ENCODE data around the gene DMTF1. TPM values are rescaled to one million over a fixed set of nuclear protein-coding genes. Genes with fewer than 3 reads are reported as not detected.

The DMTF1 gene
- total RNA-seq, 1 donor from 2014 or later = 106 TPM

DNA sequence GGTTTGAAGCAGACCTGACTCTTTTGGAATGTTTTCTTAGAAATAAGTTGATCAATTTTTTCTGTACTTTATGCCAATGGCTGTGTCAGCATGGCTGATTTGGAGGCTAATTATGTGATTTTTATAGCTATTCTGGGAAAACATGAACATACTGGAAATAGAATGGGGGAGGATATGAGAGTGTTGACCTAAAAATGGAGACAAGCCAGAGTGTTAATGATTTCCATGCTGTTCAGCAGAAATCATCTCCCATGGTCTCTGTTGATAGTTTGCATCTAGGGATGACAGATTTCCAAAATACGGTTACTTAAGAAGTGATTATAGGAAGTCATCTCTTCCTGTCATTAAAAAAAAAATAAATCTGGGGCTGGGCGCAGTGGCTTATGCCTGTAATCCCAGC lies 32.7 kb upstream of the DMTF1 start:
- no peak for DNase-seq (ENCODE audit: low spot score)
- H3K36me3 Mint-ChIP-seq (ENCODE audit: low read depth, unreplicated experiment) = no peaks in the 10 kb centered on the region
- TF ChIP-seq, protein P1, sequence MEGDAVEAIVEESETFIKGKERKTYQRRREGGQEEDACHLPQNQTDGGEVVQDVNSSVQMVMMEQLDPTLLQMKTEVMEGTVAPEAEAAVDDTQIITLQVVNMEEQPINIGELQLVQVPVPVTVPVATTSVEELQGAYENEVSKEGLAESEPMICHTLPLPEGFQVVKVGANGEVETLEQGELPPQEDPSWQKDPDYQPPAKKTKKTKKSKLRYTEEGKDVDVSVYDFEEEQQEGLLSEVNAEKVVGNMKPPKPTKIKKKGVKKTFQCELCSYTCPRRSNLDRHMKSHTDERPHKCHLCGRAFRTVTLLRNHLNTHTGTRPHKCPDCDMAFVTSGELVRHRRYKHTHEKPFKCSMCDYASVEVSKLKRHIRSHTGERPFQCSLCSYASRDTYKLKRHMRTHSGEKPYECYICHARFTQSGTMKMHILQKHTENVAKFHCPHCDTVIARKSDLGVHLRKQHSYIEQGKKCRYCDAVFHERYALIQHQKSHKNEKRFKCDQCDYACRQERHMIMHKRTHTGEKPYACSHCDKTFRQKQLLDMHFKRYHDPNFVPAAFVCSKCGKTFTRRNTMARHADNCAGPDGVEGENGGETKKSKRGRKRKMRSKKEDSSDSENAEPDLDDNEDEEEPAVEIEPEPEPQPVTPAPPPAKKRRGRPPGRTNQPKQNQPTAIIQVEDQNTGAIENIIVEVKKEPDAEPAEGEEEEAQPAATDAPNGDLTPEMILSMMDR (IDR thresholded peaks at IDR 0.05; ENCODE audit: unreplicated experiment) = no peak
- H3K4me3 Mint-ChIP-seq (ENCODE audit: unreplicated experiment) = no peak overlapping the region
- no peaks in the 10 kb centered on the region for H3K9me3 Mint-ChIP-seq (ENCODE audit: unreplicated experiment)
- no peak overlapping the region for H3K27ac Mint-ChIP-seq (ENCODE audit: unreplicated experiment)
- H3K27me3 Mint-ChIP-seq (ENCODE audit: unreplicated experiment) = peaks cover under 1% of the 10 kb centered on the region
- no peaks in the 10 kb centered on the region for H3K4me1 Mint-ChIP-seq (ENCODE audit: unreplicated experiment)

DNA sequence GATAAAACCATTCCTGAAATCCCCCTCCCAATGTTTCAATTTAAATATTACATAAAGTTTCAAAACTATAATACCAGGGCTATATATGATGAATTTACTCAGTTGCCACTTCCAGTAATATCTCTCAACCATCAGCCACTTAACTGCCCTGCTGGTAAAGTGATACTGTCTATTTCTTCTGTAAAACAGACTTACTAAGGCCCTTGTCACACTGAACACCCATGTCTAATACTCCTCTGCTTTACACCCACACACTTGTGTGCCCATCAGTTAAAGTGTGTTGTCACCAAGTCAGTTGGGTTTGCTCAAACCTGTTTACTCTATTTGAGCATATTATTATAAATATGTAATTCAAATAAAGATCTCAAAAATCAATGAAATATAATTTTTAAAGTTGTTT lies 29.1 kb upstream of the DMTF1 start:
- no peaks in the 10 kb centered on the region for H3K9me3 Mint-ChIP-seq (ENCODE audit: unreplicated experiment)
- no peaks in the 10 kb centered on the region for H3K27me3 Mint-ChIP-seq (ENCODE audit: unreplicated experiment)
- no peaks in the 10 kb centered on the region for H3K36me3 Mint-ChIP-seq (ENCODE audit: low read depth, unreplicated experiment)
- H3K27ac Mint-ChIP-seq (ENCODE audit: unreplicated experiment) = no peak overlapping the region
- DNase-seq (ENCODE audit: low spot score) = no peak
- TF ChIP-seq, protein P1 (IDR thresholded peaks at IDR 0.05; ENCODE audit: unreplicated experiment) = no peak
- H3K4me1 Mint-ChIP-seq (ENCODE audit: unreplicated experiment) = no peaks in the 10 kb centered on the region
- H3K4me3 Mint-ChIP-seq (ENCODE audit: unreplicated experiment) = no peak overlapping the region

DNA sequence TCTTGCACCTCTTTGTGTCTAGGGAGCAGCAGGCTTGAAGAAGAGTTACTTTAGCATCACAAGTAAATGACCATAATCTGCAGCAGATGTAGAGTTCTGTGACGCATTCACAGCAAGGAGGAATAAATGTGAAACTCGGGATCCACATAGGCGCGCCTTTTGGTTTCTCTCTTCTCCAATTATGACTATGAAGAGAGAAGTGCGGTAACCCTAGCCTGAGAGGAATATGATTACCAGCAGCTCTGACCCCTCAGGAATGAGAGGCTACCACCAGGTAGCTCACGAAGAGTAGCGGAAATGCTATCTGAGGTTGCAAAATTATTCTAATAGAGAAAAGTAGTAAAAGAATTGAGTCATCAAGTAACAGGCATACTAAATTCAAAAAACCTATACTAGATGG lies 25.2 kb upstream of the DMTF1 start:
- no peaks in the 10 kb centered on the region for H3K36me3 Mint-ChIP-seq (ENCODE audit: low read depth, unreplicated experiment)
- no peaks in the 10 kb centered on the region for H3K27me3 Mint-ChIP-seq (ENCODE audit: unreplicated experiment)
- DNase-seq (ENCODE audit: low spot score) = no peak
- TF ChIP-seq, protein P1 (IDR thresholded peaks at IDR 0.05; ENCODE audit: unreplicated experiment) = no peak
- peaks cover 19% of the 10 kb centered on the region for H3K4me1 Mint-ChIP-seq (ENCODE audit: unreplicated experiment)
- no peak overlapping the region for H3K4me3 Mint-ChIP-seq (ENCODE audit: unreplicated experiment)
- H3K27ac Mint-ChIP-seq (ENCODE audit: unreplicated experiment) = no peak overlapping the region
- H3K9me3 Mint-ChIP-seq (ENCODE audit: unreplicated experiment) = no peaks in the 10 kb centered on the region

- Mint-ChIP-seq H3K4me3 (ENCODE audit: unreplicated experiment) (no peak overlapping the region), H3K36me3 (ENCODE audit: low read depth, unreplicated experiment) (no peaks in the 10 kb centered on the region)
- TF ChIP-seq, protein P1 (IDR thresholded peaks at IDR 0.05; ENCODE audit: unreplicated experiment) = no peak
These were observed 23.4 kb upstream of the DMTF1 start for GRCh38 chr7:87128861-87129267.

GRCh38 chr7:87129332-87129731 lies 22.9 kb upstream of the DMTF1 start:
- H3K36me3 Mint-ChIP-seq (ENCODE audit: low read depth, unreplicated experiment) = no peaks in the 10 kb centered on the region
- peaks cover 26% of the 10 kb centered on the region for H3K4me1 Mint-ChIP-seq (ENCODE audit: unreplicated experiment)
- no peak for DNase-seq (ENCODE audit: low spot score)
- H3K27ac Mint-ChIP-seq (ENCODE audit: unreplicated experiment) = peak overlapping the region; percentile 1
- no peak overlapping the region for H3K4me3 Mint-ChIP-seq (ENCODE audit: unreplicated experiment)
- H3K9me3 Mint-ChIP-seq (ENCODE audit: unreplicated experiment) = no peaks in the 10 kb centered on the region
- TF ChIP-seq, protein P1 (IDR thresholded peaks at IDR 0.05; ENCODE audit: unreplicated experiment) = no peak
- H3K27me3 Mint-ChIP-seq (ENCODE audit: unreplicated experiment) = no peaks in the 10 kb centered on the region

More at GRCh38 chr7:87128861-87129267, 23.4 kb upstream of the DMTF1 start:
- Mint-ChIP-seq H3K27me3 (ENCODE audit: unreplicated experiment) (no peaks in the 10 kb centered on the region), H3K9me3 (ENCODE audit: unreplicated experiment) (no peaks in the 10 kb centered on the region), H3K4me1 (ENCODE audit: unreplicated experiment) (peaks cover 21% of the 10 kb centered on the region), H3K27ac (ENCODE audit: unreplicated experiment) (peak overlapping the region; percentile 66)
- DNase-seq (ENCODE audit: low spot score) = no peak

Measured in endothelial cell (in vitro differentiated cells).